HFFc6 (cell line): ENCODE results near the gene RBM42. TPM values are rescaled to one million over a fixed set of nuclear protein-coding genes. Genes with fewer than 3 reads are reported as not detected.

Experiments
- DNase-seq: peaks from one replicate; pipeline ENCODE4 v3.0.0-alpha.2; 2018
- H3K27ac Mint-ChIP-seq: 2 replicates; pipeline ENCODE4 v1.8.0; 2020; ENCODE audit warnings: mild to moderate bottlenecking, mixed read lengths
- H3K27me3 Mint-ChIP-seq: 2 replicates; pipeline ENCODE4 v1.8.0; 2021; ENCODE audit warnings: mild to moderate bottlenecking, moderate library complexity, mixed read lengths; ENCODE audit not compliant: insufficient read depth
- H3K36me3 Mint-ChIP-seq: 2 replicates; pipeline ENCODE4 v1.8.0; 2021; ENCODE audit warnings: low read depth, mixed read lengths
- H3K4me1 Mint-ChIP-seq: 2 replicates; pipeline ENCODE4 v1.8.0; 2020; ENCODE audit warnings: low read depth, mixed read lengths
- H3K4me3 Mint-ChIP-seq: 2 replicates; pipeline ENCODE4 v1.8.0; 2020; ENCODE audit warnings: mild to moderate bottlenecking, moderate library complexity, mixed read lengths
- H3K9me3 Mint-ChIP-seq: 2 replicates; pipeline ENCODE4 v1.8.0; 2020; ENCODE audit warnings: mild to moderate bottlenecking, mixed read lengths
- CTCF ChIP-seq: fragments of 200-600 bp; sonication (generic); IDR thresholded peaks from 2 replicates; pipeline ENCODE4 v1.5.0; 2021; ENCODE audit warnings: antibody characterized with exemption, mild to moderate bottlenecking
- total RNA-seq, 6 experiments: library from RNA; stranded (reverse); fragmentation: NEBNext Ultra II Directional; extraction: Animal tissue kit (Norgen Biotek cat#: 25700); gene quantifications; 2 replicates in 1 of 6; 3 replicates in 5 of 6; pipeline ENCODE4 v1.2.3, GENCODE V29; 2021

Gene RBM42
- total RNA-seq, 6 experiments from 2014 or later, result 110 to 129 (median 120) TPM

DNA sequence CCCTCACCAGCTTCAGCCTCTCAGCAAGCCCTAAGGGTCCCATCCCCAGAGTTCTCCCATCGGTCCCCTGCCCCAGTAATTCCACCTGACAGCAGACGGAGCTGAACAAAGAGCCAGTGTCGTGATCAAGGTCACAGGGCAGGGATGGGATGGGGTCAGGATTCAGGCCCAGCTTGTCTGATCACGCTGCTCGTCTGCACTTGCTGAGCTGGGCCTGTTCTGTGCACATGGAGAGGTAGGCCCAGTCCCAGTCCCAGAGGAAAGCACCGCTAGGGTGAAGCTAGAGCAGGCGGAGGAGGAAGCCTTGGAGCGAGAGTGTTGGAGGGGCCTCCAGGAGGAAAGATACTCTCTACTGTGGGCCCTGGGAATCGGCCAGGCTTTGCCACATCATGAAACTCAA, 7.1 kb upstream of the RBM42 start:
- Mint-ChIP-seq H3K4me3 (no peak overlapping the region), H3K4me1 (no peaks in the 10 kb centered on the region), H3K9me3 (no peaks in the 10 kb centered on the region), H3K36me3 (no peaks in the 10 kb centered on the region), H3K27me3 (no peaks in the 10 kb centered on the region), H3K27ac (no peak overlapping the region)
- TF ChIP-seq CTCF, result no peak
- no peak for DNase-seq

GRCh38 chr19:35622750-35623149, 6.1 kb upstream of the RBM42 start:
- no peak overlapping the region for H3K27ac Mint-ChIP-seq
- H3K36me3 Mint-ChIP-seq, result no peaks in the 10 kb centered on the region
- H3K9me3 Mint-ChIP-seq, result no peaks in the 10 kb centered on the region
- no peak for TF ChIP-seq CTCF
- DNase-seq, result no peak
- H3K4me3 Mint-ChIP-seq, result no peak overlapping the region
- H3K4me1 Mint-ChIP-seq, result no peaks in the 10 kb centered on the region
- H3K27me3 Mint-ChIP-seq, result no peaks in the 10 kb centered on the region

DNA sequence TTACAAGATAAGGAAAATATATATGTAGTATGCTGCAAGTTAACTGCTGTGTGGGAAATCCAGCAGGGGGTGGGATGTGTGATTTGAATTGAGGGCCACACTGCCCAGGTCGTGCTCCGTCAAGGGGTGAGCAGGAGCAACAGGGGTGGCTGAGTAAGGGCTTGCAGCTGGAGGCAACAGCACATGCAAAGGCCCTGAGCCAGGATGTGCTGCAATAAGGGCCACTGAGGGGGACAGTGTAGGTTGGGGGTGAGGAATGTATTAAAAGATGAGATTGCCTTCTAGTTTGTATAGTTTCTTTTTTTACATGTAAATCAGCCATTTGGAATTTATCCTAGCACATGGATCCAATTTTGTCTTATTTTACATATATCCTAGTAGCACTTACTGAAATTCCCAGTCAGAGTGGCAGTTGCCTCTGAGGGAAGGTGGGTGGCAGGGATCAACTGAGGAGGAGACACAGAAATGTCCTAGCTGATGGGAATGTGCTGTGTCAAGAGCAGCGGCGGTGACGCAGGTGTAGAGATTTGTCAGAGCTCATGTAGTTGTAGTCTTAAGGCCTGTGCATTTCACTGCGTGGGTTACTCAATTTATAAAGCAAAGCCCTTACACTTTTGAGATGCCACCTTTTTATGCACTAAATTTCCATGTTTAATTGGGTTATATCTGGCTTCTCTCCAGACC, 5.4 kb upstream of the RBM42 start:
- H3K4me1 Mint-ChIP-seq, result peaks cover 5% of the 10 kb centered on the region
- no peaks in the 10 kb centered on the region for H3K9me3 Mint-ChIP-seq
- DNase-seq, result no peak
- H3K27ac Mint-ChIP-seq, result no peak overlapping the region
- no peak overlapping the region for H3K4me3 Mint-ChIP-seq
- no peaks in the 10 kb centered on the region for H3K27me3 Mint-ChIP-seq
- TF ChIP-seq CTCF, result no peak
- 0 out of 2 replicates have a peak, but pooled peaks cover under 1% of the 10 kb centered on the region for H3K36me3 Mint-ChIP-seq

GRCh38 chr19:35628264-35628564, 622 bp upstream of the RBM42 start:
- H3K27ac Mint-ChIP-seq, result peak overlapping the region; percentile 99
- H3K4me3 Mint-ChIP-seq, result peak overlapping the region; percentile 99
- peaks cover 12% of the 10 kb centered on the region for H3K4me1 Mint-ChIP-seq
- DNase-seq, result no peak
- peaks cover 6% of the 10 kb centered on the region; the same call in 1 of the 2 replicates for H3K27me3 Mint-ChIP-seq
- no peaks in the 10 kb centered on the region for H3K9me3 Mint-ChIP-seq
- peaks cover 33% of the 10 kb centered on the region for H3K36me3 Mint-ChIP-seq
- TF ChIP-seq CTCF, result no peak

DNA sequence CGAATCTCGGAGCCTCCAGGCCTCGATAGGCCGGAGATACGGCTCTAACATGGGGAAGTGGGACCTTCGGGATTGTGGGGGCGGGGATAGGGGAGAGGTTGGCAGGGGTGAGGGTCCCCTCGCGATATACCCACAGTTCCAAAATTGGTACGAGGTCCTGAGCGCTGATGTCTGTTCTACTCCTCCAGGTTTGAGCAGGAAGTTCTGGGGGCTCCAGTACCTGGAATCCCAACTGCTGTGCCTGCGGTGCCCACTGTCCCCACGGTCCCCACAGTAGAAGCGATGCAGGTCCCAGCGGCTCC, 447 bp downstream of the RBM42 start:
- TF ChIP-seq CTCF, result no peak
- Mint-ChIP-seq H3K27me3 (peaks cover 6% of the 10 kb centered on the region; the same call in 1 of the 2 replicates), H3K4me1 (peaks cover 12% of the 10 kb centered on the region), H3K27ac (peak overlapping the region; percentile 99), H3K4me3 (peak overlapping the region; percentile 99), H3K9me3 (no peaks in the 10 kb centered on the region), H3K36me3 (peaks cover 35% of the 10 kb centered on the region)
- no peak for DNase-seq
